Neural cell (in vitro differentiated cells): ENCODE measurements around the gene EOMES. TPM values are rescaled to one million over a fixed set of nuclear protein-coding genes. Genes with fewer than 3 reads are reported as not detected.

Source experiments
- H2AFZ ChIP-seq: fragments of 200-600, 300-800 bp; sonication (generic), shearing (Covaris generic); 2 replicates; pipeline ENCODE4 v1.6.0; 2014; ENCODE audit warnings: low read depth, mild to moderate bottlenecking, antibody characterized with exemption, low read length, moderate library complexity
- H3F3A ChIP-seq: fragments of 200-600 bp; shearing (Covaris generic); 2 replicates; pipeline ENCODE4 v1.6.1; 2016; ENCODE audit warnings: mild to moderate bottlenecking, moderate library complexity, mixed read lengths, antibody characterized with exemption, low read length; ENCODE audit not compliant: insufficient read depth, poor library complexity, severe bottlenecking
- H3K27ac ChIP-seq: fragments of 200-600, 300-800 bp; sonication (generic), shearing (Covaris generic); 2 replicates; pipeline ENCODE4 v1.5.1; 2014; ENCODE audit warnings: mild to moderate bottlenecking, low read length, moderate library complexity
- H3K27me3 ChIP-seq: fragments of 300-800, 200-600 bp; sonication (generic), shearing (Covaris generic); 2 replicates; pipeline ENCODE4 v1.6.0; 2014; ENCODE audit warnings: mild to moderate bottlenecking, low read depth, low read length, moderate library complexity; ENCODE audit not compliant: insufficient read depth
- H3K36me3 ChIP-seq: fragments of 300-800, 200-600 bp; sonication (generic), shearing (Covaris generic); 2 replicates; pipeline ENCODE4 v1.5.1; 2014; ENCODE audit warnings: mild to moderate bottlenecking, antibody characterized with exemption, low read length, moderate library complexity; ENCODE audit not compliant: insufficient read depth
- H3K4me2 ChIP-seq: fragments of 300-800, 200-600 bp; sonication (generic), shearing (Covaris generic); 2 replicates; pipeline ENCODE4 v1.6.0; 2014; ENCODE audit warnings: mild to moderate bottlenecking, low read length
- H3K4me3 ChIP-seq: fragments of 300-800, 200-600 bp; sonication (generic), shearing (Covaris generic); 2 replicates; pipeline ENCODE4 v1.5.1; 2014; ENCODE audit warnings: mild to moderate bottlenecking, low read length, moderate library complexity
- H3K79me2 ChIP-seq: fragments of 200-600 bp; shearing (Covaris generic); replicated peaks from 2 replicates; pipeline ENCODE4 v1.6.0; 2014; ENCODE audit warnings: mild to moderate bottlenecking, low read length, moderate library complexity; ENCODE audit not compliant: insufficient read depth
- H3K9ac ChIP-seq: fragments of 300-800, 200-600 bp; sonication (generic), shearing (Covaris generic); 2 replicates; pipeline ENCODE4 v1.6.1; 2016; ENCODE audit warnings: mild to moderate bottlenecking, low read length, mixed read lengths
- H3K9me2 ChIP-seq: fragments of 200-600 bp; shearing (Covaris generic); 2 replicates; pipeline ENCODE4 v1.6.1; 2016; ENCODE audit warnings: mild to moderate bottlenecking, low read length, mixed read lengths; ENCODE audit not compliant: insufficient read depth
- H3K9me3 ChIP-seq: fragments of 200-600, 300-800 bp; sonication (generic), shearing (Covaris generic); 2 replicates; pipeline ENCODE4 v1.6.1; 2016; ENCODE audit warnings: mild to moderate bottlenecking, mixed run types, low read length, moderate library complexity, mixed read lengths
- H4K20me1 ChIP-seq: fragments of 200-600 bp; shearing (Covaris generic); 2 replicates; pipeline ENCODE4 v1.6.1; 2016; ENCODE audit warnings: mild to moderate bottlenecking, mixed run types; ENCODE audit not compliant: insufficient read depth
- CTCF ChIP-seq: fragments of 450-650 bp; IDR thresholded peaks from 2 replicates; pipeline ENCODE4 v1.5.1; 2014; ENCODE audit warnings: antibody characterized with exemption, mild to moderate bottlenecking, moderate library complexity; ENCODE audit not compliant: poor library complexity, severe bottlenecking
- EP300 ChIP-seq: fragments of 450-650 bp; conservative IDR thresholded peaks from 2 replicates; pipeline ENCODE4 v1.6.1; 2014; ENCODE audit warnings: antibody characterized with exemption, mild to moderate bottlenecking, moderate library complexity; ENCODE audit not compliant: poor library complexity, severe bottlenecking
- EZH2 ChIP-seq: fragments of 200-600, 300-800 bp; shearing (Covaris generic), sonication (generic); IDR thresholded peaks from 2 replicates; pipeline ENCODE4 v1.6.1; 2014; ENCODE audit warnings: antibody characterized with exemption, low read length, borderline replicate concordance, mild to moderate bottlenecking; ENCODE audit not compliant: insufficient read depth, poor library complexity, severe bottlenecking
- MXI1 ChIP-seq: fragments of 450-650 bp; conservative IDR thresholded peaks from 2 replicates; pipeline ENCODE4 v1.6.1; 2014; ENCODE audit warnings: antibody characterized with exemption, mild to moderate bottlenecking; ENCODE audit not compliant: poor library complexity, severe bottlenecking
- POLR2AphosphoS5 ChIP-seq: IDR thresholded peaks from 2 replicates; pipeline ENCODE4 v1.6.1; 2012
- RAD21 ChIP-seq: fragments of 450-650 bp; conservative IDR thresholded peaks from 2 replicates; pipeline ENCODE4 v1.6.1; 2014; ENCODE audit warnings: antibody characterized with exemption, mild to moderate bottlenecking, moderate library complexity
- REST ChIP-seq: IDR thresholded peaks from 2 replicates; pipeline ENCODE4 v1.6.1; 2012; ENCODE audit warnings: borderline replicate concordance
- SMC3 ChIP-seq: fragments of 450-650 bp; conservative IDR thresholded peaks from 2 replicates; pipeline ENCODE4 v1.6.1; 2014; ENCODE audit warnings: antibody characterized with exemption, mild to moderate bottlenecking, moderate library complexity; ENCODE audit not compliant: poor library complexity
- TAF1 ChIP-seq: IDR thresholded peaks from 2 replicates; pipeline ENCODE4 v1.6.1; 2012; ENCODE audit warnings: low read depth
- polyA plus RNA-seq: library from polyadenylated mRNA; depleted of rRNA; stranded (reverse); fragments of >200 nt; gene quantifications from 2 replicates; pipeline ENCODE4 v1.2.3, GENCODE V29; 2014

Gene EOMES
- polyA plus RNA-seq, 1 donor from 2014 or later, result 0.24 TPM

- no peak overlapping the region for H3K27ac ChIP-seq
- H3K36me3 ChIP-seq, result no peaks in the 10 kb centered on the region
- H4K20me1 ChIP-seq, result no peaks in the 10 kb centered on the region
- H3K9ac ChIP-seq, result no peak overlapping the region
- no peak overlapping the region for H3K4me2 ChIP-seq
- TF ChIP-seq SMC3 (no peak), CTCF (no peak), MXI1 (no peak), TAF1 (no peak), REST (no peak), POLR2AphosphoS5 (no peak), RAD21 (no peak), EP300 (no peak), EZH2 (no peak)
- H3K27me3 ChIP-seq, result no peaks in the 10 kb centered on the region
- no peak overlapping the region for H3K4me3 ChIP-seq
- no peaks in the 10 kb centered on the region for H3F3A ChIP-seq
- H2AFZ ChIP-seq, result no peak overlapping the region
- no peaks in the 10 kb centered on the region for H3K9me3 ChIP-seq
- no peaks in the 10 kb centered on the region for H3K79me2 ChIP-seq
- no peaks in the 10 kb centered on the region for H3K9me2 ChIP-seq
Measured at GRCh38 chr3:27685474-27685873, 36.6 kb downstream of the EOMES start.

GRCh38 chr3:27684302-27684701 lies 37.8 kb downstream of the EOMES start:
- no peak overlapping the region for H3K4me2 ChIP-seq
- no peak overlapping the region for H3K27ac ChIP-seq
- no peaks in the 10 kb centered on the region for H3K27me3 ChIP-seq
- H3K4me3 ChIP-seq, result no peak overlapping the region
- no peak overlapping the region for H2AFZ ChIP-seq
- H3F3A ChIP-seq, result no peaks in the 10 kb centered on the region
- no peaks in the 10 kb centered on the region for H3K9me2 ChIP-seq
- H3K9ac ChIP-seq, result no peak overlapping the region
- no peaks in the 10 kb centered on the region for H3K36me3 ChIP-seq
- TF ChIP-seq EP300 (no peak), REST (no peak), POLR2AphosphoS5 (no peak), CTCF (no peak), MXI1 (no peak), TAF1 (no peak), EZH2 (no peak), RAD21 (no peak), SMC3 (no peak)
- H3K79me2 ChIP-seq, result no peaks in the 10 kb centered on the region
- no peaks in the 10 kb centered on the region for H3K9me3 ChIP-seq
- H4K20me1 ChIP-seq, result no peaks in the 10 kb centered on the region
